HepG2 (cell line): ENCODE results near the gene ANXA10. TPM values are rescaled to one million over a fixed set of nuclear protein-coding genes. Genes with fewer than 3 reads are reported as not detected.

ENCODE experiments used
- ATAC-seq: fragments of 200-7000 bp; cut with Tn5 transposase; 3 replicates; pipeline ENCODE4 v1.9.1; 2020; ENCODE audit warnings: mild to moderate bottlenecking, moderate library complexity
- BruUV-seq: library from RNA; stranded (reverse); fragments of 400-500 nt; replicated peaks from 2 replicates; lab custom pipeline; 2021; lab: Mats Ljungman, UMichigan
- CTCF ChIA-PET: fragments of 300-600 bp; formaldehyde crosslinking; extraction: SDS; loops from one replicate; lab custom pipeline; 2021; ENCODE audit warnings: low total read pairs, inconsistent platforms, low intra/inter-chr PET ratio; lab: Yijun Ruan, JAX
- POLR2A ChIA-PET: fragments of 350-600 bp; sonication (Branson Sonifier 250); formaldehyde crosslinking; loops from one replicate; lab custom pipeline; 2020; ENCODE audit warnings: antibody characterized with exemption, inconsistent platforms; lab: Yijun Ruan, JAX
- DNase-seq: peaks from one replicate; pipeline ENCODE4 v3.0.0-alpha.2; 2015; ENCODE audit warnings: low spot score
- FAIRE-seq: peaks from 3 replicates; lab custom pipeline; 2011; peaks lifted over from hg19 to GRCh38; lab: Jason Lieb, UNC
- H2AFZ ChIP-seq: one replicate; pipeline ENCODE4 v1.6.1; 2011; ENCODE audit warnings: low read length, inconsistent platforms
- H3K27ac ChIP-seq: fragments of 300-600 bp; 3 replicates; pipeline ENCODE4 v1.8.0; 2011; ENCODE audit warnings: mixed run types, mild to moderate bottlenecking, mixed read lengths, low read length, inconsistent platforms; ENCODE audit not compliant: insufficient read depth; ENCODE audit errors: extremely low read length
- H3K27me3 ChIP-seq, 2 experiments: fragments of 200-600 bp in 1 of 2; 2 replicates in 1 of 2; 3 replicates in 1 of 2; pipeline versions ENCODE4 v1.6.0 to v1.8.0; 2011; ENCODE audit warnings: low read length in 2 of 2, mild to moderate bottlenecking in 2 of 2, moderate library complexity in 2 of 2, inconsistent platforms in 1 of 2; ENCODE audit not compliant: insufficient read depth in 2 of 2, control insufficient read depth in 1 of 2
- H3K36me3 ChIP-seq, 2 experiments: fragments of 200-600 bp in 1 of 2; replicated peaks in 1 of 2; 2 replicates in 1 of 2; 3 replicates in 1 of 2; pipeline versions ENCODE4 v1.5.1 to v1.8.0; 2011; ENCODE audit warnings: low read length in 2 of 2, inconsistent platforms in 1 of 2; ENCODE audit not compliant: insufficient read depth in 2 of 2, control insufficient read depth in 1 of 2
- H3K4me1 ChIP-seq: 2 replicates; pipeline ENCODE4 v1.5.1; 2012; ENCODE audit warnings: low read length, inconsistent platforms; ENCODE audit not compliant: insufficient read depth
- H3K4me2 ChIP-seq: 2 replicates; pipeline ENCODE4 v1.6.0; 2011; ENCODE audit warnings: low read depth, low read length, inconsistent platforms
- H3K4me3 ChIP-seq, 3 experiments: fragments of 200-600 bp in 1 of 3; sonication (generic), shearing (Covaris generic) in 1 of 3; replicated peaks in 1 of 3; 2 replicates each; pipeline ENCODE4 v1.5.1; 2011 to 2016; ENCODE audit warnings: low read length in 3 of 3, inconsistent platforms in 2 of 3, low read depth in 2 of 3, mild to moderate bottlenecking in 2 of 3, control low read depth in 1 of 3, mixed read lengths in 1 of 3; ENCODE audit not compliant: insufficient read depth in 1 of 3
- H3K79me2 ChIP-seq: one replicate; pipeline ENCODE4 v1.6.1; 2011; ENCODE audit warnings: low read length, inconsistent platforms; ENCODE audit not compliant: insufficient read depth
- H3K9ac ChIP-seq: 2 replicates; pipeline ENCODE4 v1.6.0; 2011; ENCODE audit warnings: mild to moderate bottlenecking, low read depth, low read length, inconsistent platforms; ENCODE audit not compliant: insufficient read depth
- H3K9me3 ChIP-seq: 2 replicates; pipeline ENCODE4 v1.5.1; 2012; ENCODE audit warnings: mild to moderate bottlenecking, low read length
- H4K20me1 ChIP-seq: 2 replicates; pipeline ENCODE4 v1.6.0; 2011; ENCODE audit warnings: inconsistent platforms, mild to moderate bottlenecking, low read length, moderate library complexity; ENCODE audit not compliant: insufficient read depth
- BHLHE40 ChIP-seq: IDR thresholded peaks from 2 replicates; pipeline ENCODE4 v1.6.1; 2011; ENCODE audit warnings: low read length, improper control_type of control experiment
- FOXA3 ChIP-seq: IDR thresholded peaks from 2 replicates; pipeline ENCODE4 v1.6.1; 2016; ENCODE audit warnings: missing genetic modification reagents, missing compliant biosample characterization
- FOXK1 ChIP-seq: sonication (generic); formaldehyde crosslinking; IDR thresholded peaks from 2 replicates; pipeline ENCODE4 v1.4.0; 2020; ENCODE audit warnings: low read depth, missing genetic modification reagents, borderline replicate concordance
- NCOA1 ChIP-seq: sonication (generic); formaldehyde crosslinking; IDR thresholded peaks from 2 replicates; pipeline ENCODE4 v1.9.0; 2021; ENCODE audit warnings: missing genetic modification reagents
- TFE3 ChIP-seq: IDR thresholded peaks from 2 replicates; pipeline ENCODE4 v1.6.1; 2016
- ZGPAT ChIP-seq: IDR thresholded peaks from 2 replicates; pipeline ENCODE4 v1.6.1; 2016; ENCODE audit warnings: mild to moderate bottlenecking
- ZNF335 ChIP-seq: sonication (generic); formaldehyde crosslinking; IDR thresholded peaks from 2 replicates; pipeline ENCODE4 v1.4.0; 2020; ENCODE audit warnings: missing genetic modification reagents
- ZNF646 ChIP-seq: sonication (generic); formaldehyde crosslinking; IDR thresholded peaks from 2 replicates; pipeline ENCODE4 v1.9.0; 2021; ENCODE audit warnings: mild to moderate bottlenecking, missing genetic modification reagents
- ZNF788 ChIP-seq: sonication (generic); formaldehyde crosslinking; IDR thresholded peaks from 2 replicates; pipeline ENCODE4 v1.5.0; 2020; ENCODE audit warnings: mild to moderate bottlenecking, missing genetic modification reagents, borderline replicate concordance
- WGBS: methylation state at CpG from one replicate; pipeline ENCODE4 v1.1.6; 2017; ENCODE audit warnings: low lambda C conversion rate; 5-methylcytosine and 5-hydroxymethylcytosine counted together
- in situ Hi-C: cut with HindIII; loops from 2 replicates; pipeline ENCODE4 v1.10.0; 2017; ENCODE audit warnings: low pct_unique_long_range_greater_than_20kb; ENCODE audit not compliant: extremely low pct_ligation_motif_present
- intact Hi-C: fragments of 100-400 bp; cut with micrococcal nuclease; formaldehyde crosslinking; loops from one replicate; pipeline ENCODE4 v1.10.0; 2022; ENCODE audit not compliant: unreplicated experiment
- polyA plus RNA-seq, 8 experiments: library from polyadenylated mRNA; depleted of rRNA in 3 of 8; stranded (reverse) in 7 of 8; unstranded in 1 of 8; fragments of >200 nt; fragmentation: Illumina TruSeq in 4 of 8; extraction: Trizol in 4 of 8; gene quantifications; 2 replicates each; pipeline versions ENCODE4 v1.2.1 to v1.2.3, GENCODE V29; 2011 to 2016; ENCODE audit warnings: low read depth in 4 of 8, missing spikeins in 1 of 8, mixed read lengths in 1 of 8; ENCODE audit not compliant: insufficient read depth in 1 of 8
- total RNA-seq, 5 experiments: library from RNA; depleted of rRNA; stranded (reverse); fragments of >200 nt; fragmentation: Illumina TruSeq; extraction: Trizol; gene quantifications; 2 replicates each; pipeline ENCODE4 v1.2.3, GENCODE V29; 2016; ENCODE audit warnings: low read depth in 1 of 5
- TF ChIP-seq, protein P1 (sequence below): sonication (generic); formaldehyde crosslinking; IDR thresholded peaks from 2 replicates; pipeline ENCODE4 v1.4.0; 2020; ENCODE audit warnings: missing genetic modification reagents

The ANXA10 gene
- total and polyA plus RNA-seq, 2 of the 13 experiments (the other 11 are each of a cell fraction or from before 2014, with no cell fraction given), result 0.08 TPM; not detected in 1

- DNase-seq (peak; percentile 53), ATAC-seq (peak; percentile 88), FAIRE-seq (peak; percentile 47)
- Histone ChIP-seq H3K27ac (no peak overlapping the region), H3K79me2 (no peaks in the 10 kb centered on the region), H2AFZ (no peak overlapping the region), H3K9me3 (no peaks in the 10 kb centered on the region), H3K4me2 (peak overlapping the region; percentile 43; the same call in 1 of the 2 replicates), H3K4me3 (peak overlapping the region in 1 of 3 experiments; percentile 47; a peak in 2 of 6 replicates), H3K9ac (no peak overlapping the region), H3K4me1 (no peaks in the 10 kb centered on the region), H4K20me1 (no peaks in the 10 kb centered on the region), H3K36me3 (no peaks in the 10 kb centered on the region), H3K27me3 (no peaks in the 10 kb centered on the region)
- intact Hi-C loops (loop anchor here (5.0 kb wide), 1 partner anchor 1132 kb away; no protein-coding TSS in a partner anchor), in situ Hi-C loops (no loop called here)
- no TSS peak for BruUV-seq
- ChIA-PET POLR2A (no interaction called here), CTCF (interaction anchor here (1.3 kb wide), 1 partner anchor 1132 kb away, joined by 4 read pairs; no protein-coding TSS in a partner anchor)
- WGBS, result 0% methylated on average over 10 of the region's 10 CpGs
- TF ChIP-seq ZGPAT (CRISPR knock-in tag), result 0 out of 2 replicates have a peak, but pooled peaks have one; percentile 40
- no peak for TF ChIP-seq NCOA1 (CRISPR knock-in tag)
- TF ChIP-seq, protein P1, sequence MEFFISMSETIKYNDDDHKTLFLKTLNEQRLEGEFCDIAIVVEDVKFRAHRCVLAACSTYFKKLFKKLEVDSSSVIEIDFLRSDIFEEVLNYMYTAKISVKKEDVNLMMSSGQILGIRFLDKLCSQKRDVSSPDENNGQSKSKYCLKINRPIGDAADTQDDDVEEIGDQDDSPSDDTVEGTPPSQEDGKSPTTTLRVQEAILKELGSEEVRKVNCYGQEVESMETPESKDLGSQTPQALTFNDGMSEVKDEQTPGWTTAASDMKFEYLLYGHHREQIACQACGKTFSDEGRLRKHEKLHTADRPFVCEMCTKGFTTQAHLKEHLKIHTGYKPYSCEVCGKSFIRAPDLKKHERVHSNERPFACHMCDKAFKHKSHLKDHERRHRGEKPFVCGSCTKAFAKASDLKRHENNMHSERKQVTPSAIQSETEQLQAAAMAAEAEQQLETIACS (CRISPR knock-in tag), result peak; percentile 78
- TF ChIP-seq ZNF788 (CRISPR knock-in tag), result no peak
- TF ChIP-seq FOXK1 (CRISPR knock-in tag), result peak; percentile 49; the same call in 1 of the 2 replicates
- TF ChIP-seq ZNF646 (CRISPR knock-in tag), result peak; percentile 23; the same call in 1 of the 2 replicates
- TF ChIP-seq BHLHE40, result peak; percentile 82
- 0 out of 2 replicates have a peak, but pooled peaks have one; percentile 17 for TF ChIP-seq TFE3 (CRISPR knock-in tag)
- no peak for TF ChIP-seq ZNF335
- TF ChIP-seq FOXA3 (CRISPR knock-in tag), result peak; percentile 77
Measured at GRCh38 chr4:168153596-168154440, 61.5 kb downstream of the ANXA10 start.
